Activated T-cell treated with anti-CD3 and anti-CD28 coated beads for 24 hours (primary cell): ENCODE results near the gene PLA2G6.

Source experiments
- DNase-seq: peaks from one replicate; pipeline ENCODE4 v3.0.0-alpha.2; 2020; ENCODE audit warnings: low read depth

PLA2G6 gene

DNA sequence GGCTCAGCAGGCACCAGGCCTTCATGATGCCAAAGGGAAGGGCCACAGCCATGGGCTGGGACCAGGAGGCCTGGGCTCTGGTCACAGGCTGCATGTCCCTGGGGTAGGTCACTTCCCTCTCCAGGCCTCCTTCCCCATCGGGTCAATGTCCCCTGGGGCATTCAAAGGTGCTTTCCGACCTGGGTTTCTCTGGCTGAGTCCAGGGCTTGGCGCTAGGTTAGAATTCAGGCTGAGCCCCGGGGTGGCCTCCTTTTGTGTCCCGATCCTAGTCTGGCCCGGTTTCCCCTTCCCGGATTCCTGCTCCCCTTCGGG is 32.3 kb upstream of the PLA2G6 start:
- no peak for DNase-seq

GRCh38 chr22:38213319-38213989 is 31.8 kb upstream of the PLA2G6 start:
- DNase-seq: no peak

- no peak for DNase-seq
Measured at GRCh38 chr22:38212442-38212841, 30.8 kb upstream of the PLA2G6 start.

DNA sequence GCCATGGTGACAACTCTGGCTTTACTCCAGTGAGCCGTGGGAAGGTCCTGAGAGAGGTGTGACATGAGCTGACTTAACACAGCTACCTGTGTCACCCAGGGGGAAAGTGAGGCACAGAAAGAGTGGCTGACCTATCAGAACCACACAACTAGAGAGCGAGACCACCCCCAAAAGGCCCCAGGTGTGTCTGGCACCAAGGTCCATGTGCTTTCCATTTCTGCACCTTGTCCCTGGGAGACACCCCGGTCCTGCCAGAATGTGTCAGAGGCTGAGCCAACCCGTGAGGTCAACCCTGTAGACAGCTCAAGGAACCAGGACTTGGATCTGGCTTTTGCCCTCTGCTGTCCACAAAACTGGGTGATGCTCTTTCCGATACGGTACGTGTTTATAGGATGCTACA is 29.9 kb upstream of the PLA2G6 start:
- DNase-seq: no peak

DNA sequence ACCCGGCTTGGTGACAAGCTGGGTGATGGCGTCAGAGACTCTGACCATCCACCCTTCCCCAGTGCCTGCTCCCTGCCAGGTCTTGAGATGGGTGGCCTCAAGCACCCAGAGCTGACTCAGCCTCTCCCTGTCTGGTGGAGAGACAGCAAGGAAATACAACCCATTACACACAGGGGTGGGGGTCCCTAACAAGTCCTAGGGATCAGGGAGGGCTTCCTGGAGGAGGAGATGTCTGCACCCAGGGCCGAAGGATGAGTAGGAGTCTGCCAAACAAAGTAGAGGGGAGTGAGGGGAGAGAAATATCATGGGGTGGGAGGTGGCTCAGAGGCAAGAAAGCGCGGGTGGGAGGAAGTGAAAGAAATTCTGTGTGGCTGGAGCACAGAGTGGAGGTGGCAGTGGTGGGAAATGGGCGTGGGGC is 26.9 kb upstream of the PLA2G6 start:
- no peak for DNase-seq

DNA sequence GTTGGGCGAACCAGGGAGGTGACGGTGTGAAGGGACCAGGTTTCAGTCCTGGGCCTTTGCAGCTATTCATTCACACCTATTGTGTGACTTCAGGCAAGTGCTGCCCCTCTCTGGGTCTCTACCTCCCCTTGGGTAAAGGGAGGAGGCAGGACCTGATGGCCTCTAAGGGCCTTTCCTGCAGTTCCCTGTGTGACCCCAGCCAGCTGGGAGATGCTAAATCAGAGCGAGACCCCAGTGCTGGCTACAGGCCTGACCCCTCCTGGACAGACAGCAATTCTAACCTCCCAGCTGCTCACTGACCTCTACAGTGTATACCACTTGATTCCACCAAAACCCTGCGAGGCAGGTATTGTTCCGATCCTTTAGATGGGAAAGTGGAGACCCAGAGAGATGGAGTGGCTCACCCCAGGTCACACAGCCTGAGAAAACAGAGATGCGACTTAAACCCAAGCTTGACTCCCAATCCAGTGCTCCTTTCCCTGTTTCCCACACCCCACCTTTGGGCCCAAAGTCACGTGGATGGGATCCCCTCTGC is 26.3 kb upstream of the PLA2G6 start:
- DNase-seq: no peak

- DNase-seq: no peak
Measured at GRCh38 chr22:38205261-38206128, 23.9 kb upstream of the PLA2G6 start.

GRCh38 chr22:38204784-38205183 is 23.2 kb upstream of the PLA2G6 start:
- no peak for DNase-seq

DNA sequence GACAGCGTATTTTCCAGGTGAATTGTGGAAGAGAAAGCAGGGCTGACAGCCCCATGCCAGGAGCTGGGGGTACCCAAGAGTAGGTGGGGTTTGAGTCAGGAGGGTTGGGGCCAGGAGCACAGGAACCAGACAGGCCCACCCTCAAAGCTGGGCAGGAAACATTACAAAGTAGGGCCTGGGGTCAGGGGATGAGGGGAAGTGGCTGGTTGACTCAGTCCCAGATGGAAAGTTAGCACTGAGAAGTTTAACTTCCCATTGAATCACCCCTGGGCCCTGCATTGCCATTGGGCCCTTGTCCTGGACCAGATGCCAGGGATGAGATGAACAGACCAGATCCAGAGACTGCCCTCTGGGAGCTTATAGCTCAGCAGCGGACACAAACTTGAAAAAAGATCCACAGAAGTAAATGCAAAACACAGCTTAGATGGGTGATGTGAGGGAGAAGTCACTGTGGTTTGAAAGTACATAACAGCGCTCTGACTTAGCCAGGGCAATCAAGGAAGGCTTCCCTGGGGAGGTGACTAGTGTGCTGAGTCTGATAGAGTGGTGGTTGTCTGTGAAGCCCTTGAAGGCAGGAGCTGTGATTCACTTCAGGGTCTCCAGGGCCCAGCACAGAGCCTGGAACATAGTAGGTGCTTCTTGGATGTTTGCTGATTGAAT is 22.4 kb upstream of the PLA2G6 start:
- DNase-seq: no peak

- DNase-seq: no peak
Measured at GRCh38 chr22:38203090-38203810, 21.6 kb upstream of the PLA2G6 start.

- DNase-seq: no peak
Measured at GRCh38 chr22:38202437-38203089, 20.9 kb upstream of the PLA2G6 start.

- peak; percentile 83 for DNase-seq
Measured at GRCh38 chr22:38201711-38202436, 20.2 kb upstream of the PLA2G6 start, which contains the start of gene MAFF. TSS of gene MAFF (plus strand) at chr22:38201994. CDS start at chr22:38213854, 11,860 bp downstream.

DNA sequence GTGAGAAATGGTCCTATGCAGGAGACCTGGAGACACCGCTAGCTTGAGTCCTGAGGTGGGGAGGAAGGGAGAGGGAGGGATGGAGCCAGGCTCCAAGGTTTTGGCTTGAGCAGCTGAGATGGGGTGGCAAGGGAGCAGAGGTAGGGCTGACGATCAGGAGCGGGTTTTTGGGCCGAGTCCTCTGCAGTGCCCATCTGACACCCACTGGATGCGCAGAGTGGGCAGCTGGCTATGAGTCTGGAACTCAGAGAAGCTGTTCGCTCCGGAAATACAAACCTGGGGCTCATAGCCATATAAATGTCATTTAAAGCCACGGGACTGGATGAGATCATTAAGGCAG is 19.7 kb upstream of the PLA2G6 start:
- no peak for DNase-seq

GRCh38 chr22:38199826-38200559 is 18.4 kb upstream of the PLA2G6 start:
- no peak for DNase-seq

DNA sequence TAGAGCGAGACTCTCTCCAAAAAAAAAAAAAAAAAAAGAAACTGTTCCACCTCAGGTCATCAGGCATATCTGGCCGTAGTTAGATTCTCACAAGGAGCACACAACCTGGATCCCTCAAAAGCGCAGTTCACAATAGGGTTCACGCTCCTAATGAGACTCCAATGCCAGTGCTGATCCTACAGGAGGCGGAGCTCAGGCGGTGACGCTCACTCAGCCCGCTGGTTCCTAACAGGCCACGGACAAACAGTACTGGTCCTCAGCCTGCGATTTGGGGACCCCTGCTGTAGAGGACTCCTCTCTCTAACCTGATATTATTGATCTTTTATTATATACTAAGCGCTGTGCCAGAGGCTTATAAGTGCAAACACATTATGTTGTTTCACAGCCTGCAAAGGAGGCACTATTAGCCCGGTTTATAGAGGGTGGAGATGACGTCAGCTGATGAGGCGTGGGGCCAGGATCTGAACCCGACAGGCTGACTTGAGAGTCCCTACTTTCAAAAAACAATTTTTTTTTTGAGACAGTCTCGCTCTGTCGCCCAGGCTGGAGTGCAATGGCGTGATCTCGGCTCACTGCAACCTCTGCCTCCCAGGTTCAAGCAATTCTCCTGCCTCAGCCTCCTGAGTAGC is 15.3 kb upstream of the PLA2G6 start:
- DNase-seq: no peak

DNA sequence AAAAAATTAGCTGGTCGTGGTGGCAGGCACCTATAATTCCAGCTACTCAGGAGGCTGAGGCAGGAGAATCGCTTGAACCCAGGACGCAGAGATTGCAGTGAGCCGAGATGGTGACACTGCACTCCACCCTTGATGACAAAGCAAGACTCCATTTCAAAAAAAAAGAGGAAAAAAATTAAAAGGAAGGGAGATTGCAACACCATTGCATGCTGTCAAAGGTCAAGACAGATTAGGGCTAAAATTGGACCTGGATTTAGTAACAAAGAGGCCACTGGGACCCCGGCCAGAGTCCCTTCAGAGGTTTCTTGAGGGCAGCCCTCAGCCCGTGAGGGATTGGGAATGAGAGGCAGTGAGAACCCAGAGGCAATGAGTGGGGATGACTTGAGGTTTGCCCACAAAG is 11.9 kb upstream of the PLA2G6 start:
- DNase-seq: no peak

DNA sequence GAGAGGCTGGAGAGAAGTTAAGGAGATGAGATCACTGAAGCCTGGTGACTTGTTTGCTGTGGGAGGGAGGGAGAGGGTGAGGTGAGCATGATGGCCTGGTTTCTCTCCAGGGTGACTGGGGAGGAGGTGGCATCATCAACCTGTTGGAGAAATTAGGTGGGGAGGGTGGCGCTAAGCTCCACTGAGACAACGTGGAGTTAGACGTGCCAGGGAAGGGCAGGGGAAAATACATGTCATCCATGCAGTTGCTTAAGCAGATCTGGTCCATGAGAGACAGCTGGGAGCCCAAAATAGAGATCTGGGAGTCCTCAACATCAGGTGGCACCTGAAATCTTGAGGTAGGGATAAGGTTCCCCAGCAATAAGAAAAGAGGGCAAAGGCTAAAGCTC is 10.8 kb upstream of the PLA2G6 start:
- DNase-seq: no peak

GRCh38 chr22:38191731-38192474 is 10.3 kb upstream of the PLA2G6 start:
- no peak for DNase-seq

DNA sequence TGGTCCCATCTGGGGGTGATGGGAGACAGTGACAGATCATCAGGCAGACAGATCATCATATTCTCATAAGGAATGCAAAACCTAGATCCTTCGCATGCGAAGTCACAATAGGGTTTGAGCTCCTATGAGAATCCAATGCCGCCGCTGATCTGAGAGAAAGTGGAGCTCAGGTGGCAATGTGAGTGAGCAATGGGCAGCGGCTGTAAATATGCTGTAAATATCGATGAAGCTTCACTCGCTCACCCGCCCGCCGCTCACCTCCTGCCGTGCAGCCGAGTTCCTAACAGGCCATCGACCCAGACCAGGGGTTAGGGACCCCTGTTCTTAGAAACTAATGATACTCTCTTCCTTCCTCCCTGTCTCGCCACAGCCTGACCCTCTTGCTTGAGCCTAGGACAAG is 9.4 kb upstream of the PLA2G6 start:
- no peak for DNase-seq
